ENCODE results near the gene MEGF6. TPM values are rescaled to one million over a fixed set of nuclear protein-coding genes. Genes with fewer than 3 reads are reported as not detected.

Gene MEGF6
- total and polyA plus RNA-seq, 4 donors = 17.7 to 54.2 (median 48.2) TPM

- WGBS, 2 donors = 76 to 89% methylated on average over 17 of the region's 17 CpGs
- ATAC-seq (ENCODE audit: insufficient read depth, low FRiP score) (no peak), DNase-seq (no peak)
- H3K27me3 ChIP-seq (ENCODE audit: control insufficient read depth in 3 of 3, insufficient read depth in 3 of 3, low read length in 2 of 3) = no peaks in the 10 kb centered on the region
- peaks cover 0 to 5% (median 0%) of the 10 kb centered on the region in 4 donors for H3K36me3 ChIP-seq (ENCODE audit: control insufficient read depth in 4 of 4, insufficient read depth in 4 of 4, low read length in 4 of 4)
- no peak overlapping the region for H3K27ac ChIP-seq (ENCODE audit: low read depth in 1 of 2, low read length in 1 of 2)
- no peaks in the 10 kb centered on the region for H3K9me3 ChIP-seq (ENCODE audit: control insufficient read depth in 4 of 4, insufficient read depth in 3 of 4, low read length in 3 of 4)
- peaks cover 0 to 27% (median 6%) of the 10 kb centered on the region in 5 donors for H3K4me1 ChIP-seq (ENCODE audit: control insufficient read depth in 5 of 5, insufficient read depth in 5 of 5, low read length in 5 of 5)
- H3K9ac ChIP-seq (ENCODE audit: insufficient read depth in 1 of 2, low read length in 2 of 2) = no peak overlapping the region
- H3K4me3 ChIP-seq = no peak overlapping the region
- TF ChIP-seq CTCF (IDR thresholded peaks at IDR 0.05; ENCODE audit: control extremely low read depth, extremely low read depth) = no peak
Measured at GRCh38 chr1:3529099-3529729, 82.1 kb downstream of the MEGF6 start.

GRCh38 chr1:3527774-3528173 is 83.5 kb downstream of the MEGF6 start:
- peaks cover 0 to 9% (median 0%) of the 10 kb centered on the region in 4 donors for H3K36me3 ChIP-seq (ENCODE audit: control insufficient read depth in 4 of 4, insufficient read depth in 4 of 4, low read length in 4 of 4)
- H3K27me3 ChIP-seq (ENCODE audit: control insufficient read depth in 3 of 3, insufficient read depth in 3 of 3, low read length in 2 of 3) = no peaks in the 10 kb centered on the region
- H3K4me1 ChIP-seq (ENCODE audit: control insufficient read depth in 5 of 5, insufficient read depth in 5 of 5, low read length in 5 of 5) = peaks cover 0 to 27% (median 6%) of the 10 kb centered on the region in 5 donors
- H3K27ac ChIP-seq (ENCODE audit: low read depth in 1 of 2, low read length in 1 of 2) = no peak overlapping the region
- DNase-seq (no peak), ATAC-seq (ENCODE audit: insufficient read depth, low FRiP score) (no peak)
- TF ChIP-seq CTCF (IDR thresholded peaks at IDR 0.05; ENCODE audit: control extremely low read depth, extremely low read depth) = no peak
- no peak overlapping the region for H3K9ac ChIP-seq (ENCODE audit: insufficient read depth in 1 of 2, low read length in 2 of 2)
- H3K9me3 ChIP-seq (ENCODE audit: control insufficient read depth in 4 of 4, insufficient read depth in 3 of 4, low read length in 3 of 4) = no peaks in the 10 kb centered on the region
- H3K4me3 ChIP-seq = no peak overlapping the region
- 89 to 94% methylated on average over 12 of the region's 12 CpGs for WGBS, 2 donors

GRCh38 chr1:3525551-3526482 is 85.5 kb downstream of the MEGF6 start:
- Histone ChIP-seq H3K27me3 (ENCODE audit: control insufficient read depth in 3 of 3, insufficient read depth in 3 of 3, low read length in 2 of 3) (no peaks in the 10 kb centered on the region), H3K36me3 (ENCODE audit: control insufficient read depth in 4 of 4, insufficient read depth in 4 of 4, low read length in 4 of 4) (peaks cover 0 to 9% (median 1%) of the 10 kb centered on the region in 4 donors), H3K9me3 (ENCODE audit: control insufficient read depth in 4 of 4, insufficient read depth in 3 of 4, low read length in 3 of 4) (no peaks in the 10 kb centered on the region), H3K27ac (ENCODE audit: low read depth in 1 of 2, low read length in 1 of 2) (no peak overlapping the region), H3K9ac (ENCODE audit: insufficient read depth in 1 of 2, low read length in 2 of 2) (no peak overlapping the region), H3K4me3 (no peak overlapping the region), H3K4me1 (ENCODE audit: control insufficient read depth in 5 of 5, insufficient read depth in 5 of 5, low read length in 5 of 5) (peaks cover 0 to 24% (median 6%) of the 10 kb centered on the region in 5 donors)
- 89 to 90% methylated on average over 23 to 24 of the region's 24 CpGs for WGBS, 2 donors
- ATAC-seq (ENCODE audit: insufficient read depth, low FRiP score) (no peak), DNase-seq (no peak)
- TF ChIP-seq CTCF (IDR thresholded peaks at IDR 0.05; ENCODE audit: control extremely low read depth, extremely low read depth) = no peak
